Epithelial cell of proximal tubule (primary cell): Measurements from ENCODE around the gene ABCA9. TPM values are rescaled to one million over a fixed set of nuclear protein-coding genes. Genes with fewer than 3 reads are reported as not detected.

Source experiments
- DNase-seq: peaks from one replicate; pipeline ENCODE4 v3.0.0-alpha.2; 2011; ENCODE audit warnings: low read depth
- H3K4me3 ChIP-seq: 2 replicates; pipeline ENCODE4 v1.5.1; 2011; ENCODE audit warnings: low read depth, mild to moderate bottlenecking, low read length
- total RNA-seq: library from RNA; depleted of rRNA; stranded (reverse); fragments of >200 nt; gene quantifications from 2 replicates; pipeline ENCODE4 v1.2.3, GENCODE V29; 2015
- TF ChIP-seq, protein P1 (sequence below): conservative IDR thresholded peaks from 2 replicates; pipeline ENCODE4 v1.5.1; 2012; ENCODE audit warnings: low read depth, mild to moderate bottlenecking, low read length

ABCA9 gene
- total RNA-seq, 1 donor from 2014 or later: not detected

DNA sequence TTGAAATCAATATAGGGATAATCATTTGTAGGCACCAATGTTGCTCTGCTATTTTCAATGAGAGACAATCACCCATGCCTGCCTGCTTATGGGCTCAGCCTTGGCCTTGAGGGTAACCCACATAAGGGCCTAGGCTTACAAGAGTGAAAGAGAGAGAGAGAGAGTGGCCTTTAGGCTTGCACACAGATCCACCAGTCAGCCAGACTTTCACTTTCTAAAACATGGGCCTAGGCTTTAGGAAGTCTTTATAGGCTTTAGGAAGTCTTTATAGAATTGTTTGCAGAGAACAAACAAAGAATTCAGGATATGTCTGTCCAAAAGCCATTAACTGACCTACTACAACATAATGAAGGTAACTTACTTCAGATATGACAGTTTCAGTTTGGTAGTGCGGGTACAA is 3.4 kb downstream of the ABCA9 start:
- no peak for DNase-seq
- no peak overlapping the region for H3K4me3 ChIP-seq
- TF ChIP-seq, protein P1, sequence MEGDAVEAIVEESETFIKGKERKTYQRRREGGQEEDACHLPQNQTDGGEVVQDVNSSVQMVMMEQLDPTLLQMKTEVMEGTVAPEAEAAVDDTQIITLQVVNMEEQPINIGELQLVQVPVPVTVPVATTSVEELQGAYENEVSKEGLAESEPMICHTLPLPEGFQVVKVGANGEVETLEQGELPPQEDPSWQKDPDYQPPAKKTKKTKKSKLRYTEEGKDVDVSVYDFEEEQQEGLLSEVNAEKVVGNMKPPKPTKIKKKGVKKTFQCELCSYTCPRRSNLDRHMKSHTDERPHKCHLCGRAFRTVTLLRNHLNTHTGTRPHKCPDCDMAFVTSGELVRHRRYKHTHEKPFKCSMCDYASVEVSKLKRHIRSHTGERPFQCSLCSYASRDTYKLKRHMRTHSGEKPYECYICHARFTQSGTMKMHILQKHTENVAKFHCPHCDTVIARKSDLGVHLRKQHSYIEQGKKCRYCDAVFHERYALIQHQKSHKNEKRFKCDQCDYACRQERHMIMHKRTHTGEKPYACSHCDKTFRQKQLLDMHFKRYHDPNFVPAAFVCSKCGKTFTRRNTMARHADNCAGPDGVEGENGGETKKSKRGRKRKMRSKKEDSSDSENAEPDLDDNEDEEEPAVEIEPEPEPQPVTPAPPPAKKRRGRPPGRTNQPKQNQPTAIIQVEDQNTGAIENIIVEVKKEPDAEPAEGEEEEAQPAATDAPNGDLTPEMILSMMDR: no peak

DNA sequence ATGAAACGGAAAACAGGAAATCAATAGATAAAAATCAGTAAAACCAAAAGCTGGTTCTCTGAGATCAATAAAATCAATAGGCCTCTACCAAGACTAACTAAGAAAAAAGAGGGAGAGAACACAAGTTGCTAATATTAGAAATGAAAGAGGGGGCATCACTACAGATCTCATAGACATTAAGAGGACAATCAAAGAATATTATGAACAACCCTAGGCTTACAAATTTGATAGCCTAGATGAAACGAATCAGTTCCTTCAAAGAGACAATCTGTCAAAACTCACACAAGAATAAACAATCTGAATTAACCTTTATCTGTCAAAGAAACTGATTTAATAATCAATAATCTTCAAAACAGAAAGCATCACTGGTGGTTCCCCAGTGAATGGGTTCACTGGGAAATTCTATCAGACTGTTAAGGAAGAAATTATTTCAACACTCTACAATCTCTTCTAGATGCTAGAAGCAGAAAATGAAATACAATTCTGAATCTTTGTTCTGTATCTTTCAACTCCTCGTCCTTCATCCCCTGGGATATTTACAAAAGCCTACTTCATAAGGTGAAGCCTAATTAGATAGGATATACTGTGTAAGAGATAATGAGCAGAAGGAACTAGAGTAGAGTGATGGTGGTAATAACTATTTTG is 4.4 kb downstream of the ABCA9 start:
- DNase-seq: no peak
- H3K4me3 ChIP-seq: no peak overlapping the region
- TF ChIP-seq, protein P1: no peak

DNA sequence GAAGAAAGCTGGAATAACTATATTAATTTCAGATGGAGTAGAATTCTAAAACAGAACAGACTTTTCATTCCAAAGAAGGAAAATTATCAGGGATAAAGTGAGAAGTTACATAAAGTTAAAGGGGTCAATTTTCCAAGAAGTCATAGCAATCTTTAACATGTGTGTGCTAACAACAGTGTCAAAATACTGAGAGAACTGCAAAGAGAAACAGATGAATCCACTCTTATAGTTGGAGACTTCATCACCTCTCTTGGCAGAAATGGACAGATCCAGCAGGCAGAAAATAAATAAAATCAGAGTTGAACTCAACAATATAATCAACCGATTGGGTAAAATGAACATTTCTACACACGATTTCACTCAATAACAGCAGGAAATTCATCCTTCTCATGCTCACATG is 5.4 kb downstream of the ABCA9 start:
- TF ChIP-seq, protein P1: no peak
- DNase-seq: no peak
- no peak overlapping the region for H3K4me3 ChIP-seq

DNA sequence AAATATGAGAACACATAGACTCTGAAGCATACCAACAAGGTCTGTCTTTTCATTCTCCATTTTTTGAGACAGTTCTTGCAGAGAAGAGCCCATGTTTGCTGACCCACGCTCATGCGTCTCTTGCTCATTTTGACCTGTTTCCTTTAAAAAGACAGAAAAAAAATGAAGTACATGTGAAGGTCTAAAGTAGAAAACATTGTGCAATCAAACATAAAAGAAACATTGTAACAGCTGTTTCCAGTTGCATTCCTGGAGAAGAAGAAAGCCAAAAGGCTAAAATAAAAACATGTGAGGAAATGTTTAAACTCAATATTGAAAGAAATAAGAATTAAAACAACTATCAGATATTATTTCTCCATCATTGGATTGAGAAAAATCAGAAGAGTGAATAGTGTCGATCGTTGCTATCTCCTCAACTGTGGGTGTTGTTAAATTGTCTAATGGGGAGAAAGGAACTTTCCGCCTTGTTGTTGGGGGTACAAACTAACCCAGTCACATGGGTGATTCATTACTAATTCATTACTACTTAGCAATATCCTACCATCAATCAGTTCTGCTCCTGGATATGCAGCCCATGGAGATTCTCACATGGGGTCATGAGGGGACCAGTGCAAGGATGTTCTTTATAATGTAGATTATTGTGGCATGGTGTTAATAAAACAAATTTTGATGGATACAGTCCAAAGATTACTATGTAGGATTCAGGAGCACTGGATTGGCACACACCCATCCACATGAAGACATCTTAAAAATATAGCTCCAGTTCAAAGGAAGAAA is 9.5 kb downstream of the ABCA9 start:
- no peak overlapping the region for H3K4me3 ChIP-seq
- TF ChIP-seq, protein P1: no peak
- no peak for DNase-seq

DNA sequence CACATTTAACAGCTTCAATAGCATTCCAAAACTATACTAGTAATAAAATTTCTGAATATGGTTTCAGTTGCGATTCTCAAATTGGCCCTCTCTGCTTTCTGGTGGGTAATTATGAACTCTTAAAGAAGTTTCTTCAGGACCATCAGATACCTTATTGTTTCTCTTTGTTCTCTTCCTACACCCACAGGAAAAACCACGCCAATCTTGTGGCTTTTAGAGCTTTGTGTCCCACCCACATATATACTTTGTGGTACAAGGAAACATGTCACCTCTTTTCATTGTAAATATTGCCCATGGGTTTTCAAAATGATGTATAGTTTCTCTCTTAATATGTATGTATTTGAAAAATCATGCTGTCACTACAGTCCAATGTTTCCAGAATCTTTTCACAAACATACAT is 12.1 kb downstream of the ABCA9 start:
- TF ChIP-seq, protein P1: no peak
- no peak for DNase-seq
- H3K4me3 ChIP-seq: no peak overlapping the region

DNA sequence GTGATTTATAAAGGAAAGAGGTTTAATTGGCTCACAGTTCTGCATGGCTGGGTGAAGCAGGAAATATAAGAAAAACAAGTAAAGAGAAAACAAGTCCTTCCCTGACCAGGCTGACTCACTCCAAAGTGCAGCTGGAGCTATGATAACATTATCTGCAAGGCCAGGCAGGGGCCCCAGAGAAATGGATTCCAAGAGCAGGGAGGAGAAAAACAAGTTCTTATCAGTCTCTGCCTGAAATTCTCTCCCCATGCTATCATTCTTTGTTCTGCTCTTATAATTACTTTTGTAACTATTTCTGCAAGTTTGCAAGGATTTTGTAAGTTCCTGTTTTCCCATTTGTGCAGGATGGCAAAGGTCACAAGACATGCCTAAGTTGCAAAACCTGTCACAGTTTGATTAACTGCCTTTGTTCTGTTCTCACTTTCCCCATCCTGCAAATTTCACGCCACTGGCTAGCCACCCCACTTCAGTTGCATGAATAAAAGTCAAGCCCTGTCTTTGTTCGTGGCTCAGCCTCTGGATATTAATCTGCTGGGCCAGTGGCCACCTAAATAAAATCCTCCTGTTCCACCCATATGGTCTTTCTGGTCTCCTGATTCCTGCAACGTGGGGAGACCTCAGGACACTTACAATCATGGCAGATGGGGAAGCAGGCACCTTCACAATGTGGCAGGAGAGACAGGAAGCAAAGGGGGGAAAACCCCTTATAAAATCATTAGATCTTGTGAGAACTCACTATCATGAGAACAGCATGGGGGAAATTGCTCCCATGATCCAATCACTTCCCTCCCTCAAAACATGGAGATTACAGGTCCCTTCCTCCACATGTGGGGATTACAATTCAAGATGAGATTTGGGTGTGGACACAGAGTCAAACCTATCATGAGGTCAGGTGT is 13.1 kb downstream of the ABCA9 start:
- no peak overlapping the region for H3K4me3 ChIP-seq
- peak; percentile 59 for DNase-seq
- TF ChIP-seq, protein P1: no peak
